Adrenal gland (tissue), 12 donors: ENCODE measurements around the gene SLFNL1. TPM values are rescaled to one million over a fixed set of nuclear protein-coding genes. Genes with fewer than 3 reads are reported as not detected.

Source experiments
- DNase-seq, 7 donors: peaks; one replicate each; pipeline ENCODE4 v3.0.0-alpha.2; 2019 to 2020
- H3K27ac ChIP-seq, 5 donors: fragments of 200-600 bp; sonication (generic) in 4 of 5; 1 replicate in 3 of 5; 2 replicates in 2 of 5; pipeline versions ENCODE4 v1.5.1 to v1.8.0; 2016 to 2020; ENCODE audit warnings: mild to moderate bottlenecking in 1 of 5
- H3K27me3 ChIP-seq: fragments of 200-600 bp; 2 replicates; pipeline ENCODE4 v1.8.0; 2021
- H3K36me3 ChIP-seq, 2 donors: fragments of 200-600 bp; replicated peaks in 1 of 2; 1 replicate in 1 of 2; 2 replicates in 1 of 2; pipeline versions ENCODE4 v1.5.1 to v1.8.0; 2018 to 2022
- H3K4me1 ChIP-seq, 2 donors: fragments of 200-600 bp; replicated peaks in 1 of 2; 1 replicate in 1 of 2; 2 replicates in 1 of 2; pipeline versions ENCODE4 v1.5.1 to v1.8.0; 2018 to 2021
- H3K4me3 ChIP-seq, 4 donors: fragments of 200-600 bp; sonication (generic) in 3 of 4; one replicate each; pipeline ENCODE4 v1.5.1; 2016 to 2018
- H3K9me3 ChIP-seq, 3 donors: fragments of 200-600 bp; sonication (generic) in 1 of 3; replicated peaks in 1 of 3; 1 replicate in 2 of 3; 2 replicates in 1 of 3; pipeline versions ENCODE4 v1.5.1 to v1.8.0; 2016 to 2021
- CTCF ChIP-seq, 6 experiments: fragments of 450-650 bp in 4 of 6; fragments of 200-600 bp in 2 of 6; sonication (generic) in 1 of 6; IDR thresholded peaks; 1 replicate in 5 of 6; 2 replicates in 1 of 6; pipeline versions ENCODE4 v1.5.1 to v1.8.0; 2016 to 2021; ENCODE audit warnings: antibody characterized with exemption in 6 of 6, mild to moderate bottlenecking in 2 of 6, moderate library complexity in 1 of 6
- POLR2A ChIP-seq, 2 donors: fragments of 450-650 bp; IDR thresholded peaks; one replicate each; pipeline ENCODE4 v1.6.1; 2017; ENCODE audit warnings: antibody characterized with exemption in 2 of 2, mild to moderate bottlenecking in 2 of 2, moderate library complexity in 1 of 2
- WGBS, 4 donors: extraction: QIAGEN DNeasy Blood & Tissue Kit in 2 of 4; methylation state at CpG; one replicate each; pipeline versions ENCODE4 v1.1.5 to v1.1.7; 2013 to 2017; 5-methylcytosine and 5-hydroxymethylcytosine counted together
- intact Hi-C, 2 donors: fragments of 100-400 bp; cut with DNase I; formaldehyde crosslinking; loops; one replicate each; pipeline versions ENCODE4 v1.14.1 to v1.15.0; 2022 to 2023
- polyA plus RNA-seq, 3 donors: library from polyadenylated mRNA; stranded (reverse); fragments of 200-250 nt in 2 of 3; fragments of 350-450 nt in 1 of 3; fragmentation: Illumina TruSeq in 1 of 3; extraction: RNeasy Lipid Tissue Mini Kit (QIAGEN cat#74804) in 1 of 3; gene quantifications; one replicate each; pipeline ENCODE4 v1.2.3, GENCODE V29; 2013 to 2014
- total RNA-seq, 9 donors: library from RNA; depleted of rRNA in 4 of 9; stranded (reverse); fragments of >200 nt in 4 of 9; fragments of 120-200 nt in 1 of 9; fragmentation: NEBNext Ultra II Directional in 1 of 9; extraction: Animal tissue kit (Norgen Biotek cat#: 25700) in 1 of 9; gene quantifications; one replicate each; pipeline versions ENCODE4 v1.1.0 to v1.2.4, GENCODE V29; 2013 to 2023
- donor health status: healthy with polysubstance abuse.
- donor health status: Bipolar disorder and iron deficiency.
- donor health status: DM: yes; HTN: yes; CAD: no.
- donor health status: DM: no; HTN: no; CAD: no.
- donor health status: DM: no; HTN: no; CAD: no.
- donor health status: DM: yes; HTN: yes; CAD: no.

Gene SLFNL1
- total and polyA plus RNA-seq, 12 donors, result 0.06 to 1.4 (median 0.26) TPM; not detected in 1

GRCh38 chr1:40966417-40966816 is 55.1 kb downstream of the SLFNL1 start:
- 66 to 96% (median 81%) methylated on average over 4 of the region's 4 CpGs for WGBS, 4 donors
- intact Hi-C loops, result no loop called here
- H3K36me3 ChIP-seq, result no peaks in the 10 kb centered on the region
- DNase-seq, result no peak
- H3K27ac ChIP-seq, result no peak overlapping the region
- TF ChIP-seq CTCF (IDR thresholded peaks at IDR 0.05), result no peak
- TF ChIP-seq POLR2A (IDR thresholded peaks at IDR 0.05), result no peak
- H3K9me3 ChIP-seq, result no peaks in the 10 kb centered on the region
- no peaks in the 10 kb centered on the region for H3K27me3 ChIP-seq
- no peaks in the 10 kb centered on the region for H3K4me1 ChIP-seq
- no peak overlapping the region for H3K4me3 ChIP-seq

Other genes starting within 250 kb of the SLFNL1 start
- gene KCNQ4, start 237.9 kb downstream of the SLFNL1 start, total RNA-seq, result under 1 TPM in 7 of 9 donors, not detected in 2; 0.06 to 0.42 (median 0.29) TPM
- gene KCNQ4, start 237.9 kb downstream of the SLFNL1 start, polyA plus RNA-seq, result 1 to 10 TPM in 1 of 3 donors, under 1 TPM in 2; 0.16 to 1.0 (median 0.61) TPM
- gene CITED4, start 159.4 kb downstream of the SLFNL1 start, total RNA-seq, result 10 to 100 TPM in 8 of 9 donors, 1 to 10 TPM in 1; 3.5 to 68.5 (median 46.2) TPM
- 10 to 100 TPM in 2 of 3 donors, 1 to 10 TPM in 1; 3.8 to 36.2 (median 21.8) TPM for gene CITED4, start 159.4 kb downstream of the SLFNL1 start, polyA plus RNA-seq
- 10 to 100 TPM; 12.2 to 37.5 (median 26.1) TPM for gene CTPS1, start 42.0 kb downstream of the SLFNL1 start, total RNA-seq
- gene CTPS1, start 42.0 kb downstream of the SLFNL1 start, polyA plus RNA-seq, result 10 to 100 TPM; 17.8 to 49.4 (median 26.4) TPM
- gene SCMH1, start 220.6 kb upstream of the SLFNL1 start, total RNA-seq, result 10 to 100 TPM; 29.3 to 49.3 (median 41.6) TPM
- gene SCMH1, start 220.6 kb upstream of the SLFNL1 start, polyA plus RNA-seq, result 10 to 100 TPM; 29.5 to 62.5 (median 46.2) TPM